Osteoblast (primary cell): Measurements from ENCODE around the gene LANCL3. TPM values are rescaled to one million over a fixed set of nuclear protein-coding genes. Genes with fewer than 3 reads are reported as not detected.
A peak's percentile ranks its signal among the peaks of the same experiment; 100 is the strongest.
"Not testable (repeated sequence)": the region's sequence is repeated elsewhere in the genome, so short reads cannot be mapped to it uniquely, and the experiment has no call there.

Experiments used
- DNase-seq: peaks from one replicate; pipeline ENCODE4 v3.0.0; 2011; ENCODE audit warnings: low spot score, mixed read lengths; ENCODE audit not compliant: insufficient read length; ENCODE audit errors: missing footprints
- H2AFZ ChIP-seq: 2 replicates; pipeline ENCODE4 v1.6.0; 2011; ENCODE audit warnings: mild to moderate bottlenecking, low read length
- H3K27ac ChIP-seq: 2 replicates; pipeline ENCODE4 v1.5.1; 2011; ENCODE audit warnings: mild to moderate bottlenecking, low read depth, low read length, moderate library complexity
- H3K27me3 ChIP-seq: 2 replicates; pipeline ENCODE4 v1.6.0; 2012; ENCODE audit warnings: mild to moderate bottlenecking, control low read depth, inconsistent platforms, low read length, moderate library complexity; ENCODE audit not compliant: insufficient read depth
- H3K36me3 ChIP-seq: 2 replicates; pipeline ENCODE4 v1.5.1; 2011; ENCODE audit warnings: mild to moderate bottlenecking, low read length, control low read depth, moderate library complexity; ENCODE audit not compliant: insufficient read depth
- H3K4me1 ChIP-seq: 2 replicates; pipeline ENCODE4 v1.5.1; 2011; ENCODE audit warnings: mild to moderate bottlenecking, low read length, control low read depth, moderate library complexity; ENCODE audit not compliant: insufficient read depth
- H3K4me2 ChIP-seq: 2 replicates; pipeline ENCODE4 v1.6.0; 2011; ENCODE audit warnings: mild to moderate bottlenecking, low read length; ENCODE audit not compliant: insufficient read depth
- H3K4me3 ChIP-seq: fragments of 200-600 bp; sonication (generic); 3 replicates; pipeline ENCODE4 v1.5.1; 2012; ENCODE audit warnings: mild to moderate bottlenecking, low read length, inconsistent platforms; ENCODE audit not compliant: insufficient read depth
- H3K79me2 ChIP-seq: 2 replicates; pipeline ENCODE4 v1.6.0; 2012; ENCODE audit warnings: mild to moderate bottlenecking, low read length, control low read depth, inconsistent platforms; ENCODE audit not compliant: insufficient read depth
- H3K9me3 ChIP-seq: 2 replicates; pipeline ENCODE4 v1.5.1; 2011; ENCODE audit warnings: low read depth, low read length, control low read depth
- H4K20me1 ChIP-seq: 2 replicates; pipeline ENCODE4 v1.6.0; 2012; ENCODE audit warnings: mild to moderate bottlenecking, low read length, control low read depth; ENCODE audit not compliant: insufficient read depth
- total RNA-seq: library from RNA; depleted of rRNA; stranded (reverse); fragments of >200 nt; gene quantifications from 2 replicates; pipeline ENCODE4 v1.2.3, GENCODE V29; 2012
- TF ChIP-seq, protein P1 (sequence below): IDR thresholded peaks from 2 replicates; pipeline ENCODE4 v1.5.1; 2011; ENCODE audit warnings: mild to moderate bottlenecking, low read depth, low read length, moderate library complexity; ENCODE audit errors: extremely low read depth

Gene LANCL3
- total RNA-seq, 1 donor = 0.72 TPM

DNA sequence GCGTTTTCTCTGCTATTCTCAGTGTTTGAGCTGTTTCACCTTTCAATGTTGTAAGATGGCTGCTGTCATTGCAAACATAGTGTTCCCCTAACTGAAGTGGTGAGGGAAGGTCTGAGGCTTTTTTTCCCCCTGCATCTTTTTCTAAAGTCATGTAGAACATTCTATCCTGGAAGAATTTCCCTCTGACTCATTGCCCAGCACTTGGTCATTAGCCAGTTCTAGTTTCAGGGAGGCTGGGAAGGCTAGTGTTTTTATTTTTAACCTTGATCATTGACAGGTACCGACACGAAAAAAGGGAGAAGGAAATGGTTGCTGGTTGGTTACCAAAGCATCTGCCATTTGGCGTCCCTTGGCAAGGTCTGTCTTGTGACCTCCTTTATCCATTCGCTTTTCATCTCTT, 6.6 kb downstream of the LANCL3 start:
- no peaks in the 10 kb centered on the region for H3K36me3 ChIP-seq

DNA sequence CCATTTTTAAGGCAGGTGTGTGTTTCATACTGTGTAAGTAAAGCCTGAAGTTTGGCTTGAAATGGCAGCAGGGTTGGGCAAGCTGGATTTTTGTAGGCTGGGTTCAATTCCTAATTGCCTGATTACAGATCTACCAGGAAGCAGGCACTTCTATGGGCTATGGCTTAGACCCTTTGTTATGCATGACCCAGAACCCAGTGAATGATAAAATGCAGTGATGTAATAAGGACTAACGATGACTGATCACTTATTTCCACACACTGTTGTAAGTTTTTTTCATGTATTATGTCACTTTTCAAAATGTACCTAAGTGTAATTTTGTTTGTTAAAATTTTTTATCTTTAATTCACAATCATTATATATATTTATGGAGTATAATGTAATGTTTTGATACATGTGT, 8.6 kb downstream of the LANCL3 start:
- H3K4me3 ChIP-seq = no peak overlapping the region
- H3K36me3 ChIP-seq = no peaks in the 10 kb centered on the region
- no peaks in the 10 kb centered on the region for H4K20me1 ChIP-seq
- no peaks in the 10 kb centered on the region for H3K79me2 ChIP-seq
- TF ChIP-seq, protein P1, sequence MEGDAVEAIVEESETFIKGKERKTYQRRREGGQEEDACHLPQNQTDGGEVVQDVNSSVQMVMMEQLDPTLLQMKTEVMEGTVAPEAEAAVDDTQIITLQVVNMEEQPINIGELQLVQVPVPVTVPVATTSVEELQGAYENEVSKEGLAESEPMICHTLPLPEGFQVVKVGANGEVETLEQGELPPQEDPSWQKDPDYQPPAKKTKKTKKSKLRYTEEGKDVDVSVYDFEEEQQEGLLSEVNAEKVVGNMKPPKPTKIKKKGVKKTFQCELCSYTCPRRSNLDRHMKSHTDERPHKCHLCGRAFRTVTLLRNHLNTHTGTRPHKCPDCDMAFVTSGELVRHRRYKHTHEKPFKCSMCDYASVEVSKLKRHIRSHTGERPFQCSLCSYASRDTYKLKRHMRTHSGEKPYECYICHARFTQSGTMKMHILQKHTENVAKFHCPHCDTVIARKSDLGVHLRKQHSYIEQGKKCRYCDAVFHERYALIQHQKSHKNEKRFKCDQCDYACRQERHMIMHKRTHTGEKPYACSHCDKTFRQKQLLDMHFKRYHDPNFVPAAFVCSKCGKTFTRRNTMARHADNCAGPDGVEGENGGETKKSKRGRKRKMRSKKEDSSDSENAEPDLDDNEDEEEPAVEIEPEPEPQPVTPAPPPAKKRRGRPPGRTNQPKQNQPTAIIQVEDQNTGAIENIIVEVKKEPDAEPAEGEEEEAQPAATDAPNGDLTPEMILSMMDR = no peak
- no peaks in the 10 kb centered on the region for H3K4me1 ChIP-seq
- H3K9me3 ChIP-seq = no peaks in the 10 kb centered on the region
- H3K27ac ChIP-seq = no peak overlapping the region
- H3K27me3 ChIP-seq = no peaks in the 10 kb centered on the region
- H2AFZ ChIP-seq = no peak overlapping the region
- no peak overlapping the region for H3K4me2 ChIP-seq
- DNase-seq = no peak

More for the DNA sequence above, 6.6 kb downstream of the LANCL3 start:
- H3K9me3 ChIP-seq = no peaks in the 10 kb centered on the region
- H3K4me1 ChIP-seq = no peaks in the 10 kb centered on the region
- H3K27ac ChIP-seq = no peak overlapping the region
- H3K4me3 ChIP-seq = no peak overlapping the region
- H3K27me3 ChIP-seq = no peaks in the 10 kb centered on the region
- H3K79me2 ChIP-seq = no peaks in the 10 kb centered on the region
- peak; percentile 1 for DNase-seq
- H3K4me2 ChIP-seq = no peak overlapping the region
- no peak overlapping the region for H2AFZ ChIP-seq
- TF ChIP-seq, protein P1 = no peak
- H4K20me1 ChIP-seq = no peaks in the 10 kb centered on the region

DNA sequence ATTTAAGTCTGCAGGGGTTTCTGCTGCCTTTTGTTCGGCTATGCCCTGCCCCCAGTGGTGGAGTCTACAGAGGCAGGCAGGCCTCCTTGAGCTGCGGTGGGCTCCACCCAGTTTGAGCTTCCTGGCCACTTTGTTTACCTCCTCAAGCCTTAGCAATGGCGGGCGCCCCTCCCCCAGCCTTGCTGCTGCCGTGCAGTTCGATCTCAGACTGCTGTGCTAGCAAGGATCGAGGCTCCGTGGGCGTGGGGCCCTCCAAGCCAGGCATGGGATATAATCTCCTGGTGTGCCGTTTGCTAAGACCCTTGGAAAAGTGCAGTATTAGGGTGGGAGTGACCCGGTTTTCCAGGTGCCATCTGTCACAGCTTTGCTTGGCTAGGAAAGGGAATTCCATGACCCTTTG, 15.9 kb downstream of the LANCL3 start:
- H4K20me1 ChIP-seq, DNase-seq: not testable (repeated sequence)

DNA sequence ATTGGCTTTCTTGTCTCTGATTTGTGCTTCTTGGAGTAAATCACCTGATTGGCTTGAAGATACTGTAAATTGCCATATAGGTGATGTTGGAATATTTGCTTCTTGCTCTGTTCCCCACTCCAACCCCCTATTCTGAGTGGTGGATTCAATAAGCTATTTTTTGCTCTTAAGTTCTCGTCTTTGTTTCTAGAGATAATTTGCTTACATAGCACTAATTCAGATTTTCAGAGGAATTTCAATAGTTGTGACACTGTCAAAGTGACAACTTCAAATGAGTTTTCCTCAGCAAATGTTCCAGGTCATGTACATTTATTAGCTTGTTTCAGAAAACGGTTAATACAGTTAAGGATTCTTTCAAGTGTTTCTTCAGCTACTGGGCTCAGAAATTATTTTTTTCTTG, 18.6 kb downstream of the LANCL3 start:
- no peak overlapping the region for H3K4me2 ChIP-seq
- H2AFZ ChIP-seq = no peak overlapping the region
- TF ChIP-seq, protein P1 = no peak

More for the DNA sequence above, 15.9 kb downstream of the LANCL3 start:
- H3K27ac ChIP-seq, H3K79me2 ChIP-seq, H3K27me3 ChIP-seq, H3K9me3 ChIP-seq, H3K36me3 ChIP-seq, H3K4me1 ChIP-seq, H3K4me3 ChIP-seq, H2AFZ ChIP-seq, H3K4me2 ChIP-seq: not testable (repeated sequence)

More for the DNA sequence above, 18.6 kb downstream of the LANCL3 start:
- Histone ChIP-seq H3K36me3 (no peaks in the 10 kb centered on the region), H3K9me3 (no peaks in the 10 kb centered on the region), H3K27me3 (no peaks in the 10 kb centered on the region), H3K4me1 (no peaks in the 10 kb centered on the region), H3K27ac (no peak overlapping the region), H3K4me3 (no peak overlapping the region), H4K20me1 (no peaks in the 10 kb centered on the region), H3K79me2 (no peaks in the 10 kb centered on the region)
- DNase-seq = no peak
